NB4 (cell line): ENCODE results near the gene ZNF75A.
A peak's percentile ranks its signal among the peaks of the same experiment; 100 is the strongest.

ENCODE experiments used
- POLR2A ChIP-seq: IDR thresholded peaks from 2 replicates; pipeline ENCODE4 v1.6.1; 2011; ENCODE audit warnings: mild to moderate bottlenecking; ENCODE audit not compliant: insufficient read length; ENCODE audit errors: extremely low read depth
- TF ChIP-seq, protein P1 (sequence below): IDR thresholded peaks from one replicate; pipeline ENCODE4 v1.5.1; 2012; ENCODE audit warnings: low read depth, low read length

DNA sequence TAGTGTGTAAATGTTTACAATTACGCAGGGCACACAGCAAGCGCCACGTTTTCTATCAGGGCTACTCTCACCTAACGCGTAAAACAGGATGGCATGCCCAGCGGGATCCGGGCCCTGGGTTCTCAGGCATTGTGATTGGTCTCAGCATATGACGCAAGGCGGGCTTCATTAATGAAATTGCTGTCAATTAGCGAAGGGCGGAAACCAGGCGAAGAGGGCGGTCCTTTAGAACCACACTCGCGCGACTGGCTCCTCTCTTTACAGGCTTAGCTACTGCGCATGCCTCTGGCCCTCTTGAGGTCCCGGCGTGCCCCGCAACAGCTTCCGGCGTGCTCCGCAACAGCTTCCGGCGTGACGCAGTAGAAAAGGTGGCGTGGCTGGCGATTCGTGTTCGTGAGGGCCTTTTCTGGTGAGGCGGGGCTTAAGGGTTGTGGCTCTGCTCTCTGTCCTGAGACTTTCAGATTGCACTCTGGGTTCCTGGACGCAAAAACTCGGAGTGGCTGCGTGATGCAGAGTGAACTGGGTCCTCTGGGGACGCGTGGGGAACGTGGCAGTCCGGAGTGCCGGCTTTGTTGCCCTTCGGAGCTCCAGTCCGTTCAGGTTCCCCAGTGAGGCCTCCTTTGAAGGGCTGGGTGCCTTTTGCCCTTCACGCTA lies 59.6 kb downstream of the ZNF75A start:
- TF ChIP-seq, protein P1, sequence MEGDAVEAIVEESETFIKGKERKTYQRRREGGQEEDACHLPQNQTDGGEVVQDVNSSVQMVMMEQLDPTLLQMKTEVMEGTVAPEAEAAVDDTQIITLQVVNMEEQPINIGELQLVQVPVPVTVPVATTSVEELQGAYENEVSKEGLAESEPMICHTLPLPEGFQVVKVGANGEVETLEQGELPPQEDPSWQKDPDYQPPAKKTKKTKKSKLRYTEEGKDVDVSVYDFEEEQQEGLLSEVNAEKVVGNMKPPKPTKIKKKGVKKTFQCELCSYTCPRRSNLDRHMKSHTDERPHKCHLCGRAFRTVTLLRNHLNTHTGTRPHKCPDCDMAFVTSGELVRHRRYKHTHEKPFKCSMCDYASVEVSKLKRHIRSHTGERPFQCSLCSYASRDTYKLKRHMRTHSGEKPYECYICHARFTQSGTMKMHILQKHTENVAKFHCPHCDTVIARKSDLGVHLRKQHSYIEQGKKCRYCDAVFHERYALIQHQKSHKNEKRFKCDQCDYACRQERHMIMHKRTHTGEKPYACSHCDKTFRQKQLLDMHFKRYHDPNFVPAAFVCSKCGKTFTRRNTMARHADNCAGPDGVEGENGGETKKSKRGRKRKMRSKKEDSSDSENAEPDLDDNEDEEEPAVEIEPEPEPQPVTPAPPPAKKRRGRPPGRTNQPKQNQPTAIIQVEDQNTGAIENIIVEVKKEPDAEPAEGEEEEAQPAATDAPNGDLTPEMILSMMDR, result no peak
- peak; percentile 38 for TF ChIP-seq POLR2A
